Gastroesophageal sphincter (tissue), 3 donors: ENCODE results near the gene LYPD5.

ENCODE experiments used
- CTCF ChIP-seq, 4 experiments: fragments of 200-600 bp in 2 of 4; fragments of 450-650 bp in 2 of 4; sonication (generic) in 1 of 4; IDR thresholded peaks; one replicate each; pipeline ENCODE4 v1.5.1; 2017 to 2019; ENCODE audit warnings: antibody characterized with exemption in 4 of 4, mild to moderate bottlenecking in 2 of 4, moderate library complexity in 2 of 4
- EP300 ChIP-seq: sonication (generic); formaldehyde crosslinking; IDR thresholded peaks from one replicate; pipeline ENCODE4 v1.6.1; 2017; ENCODE audit warnings: antibody characterized with exemption, mild to moderate bottlenecking
- POLR2AphosphoS5 ChIP-seq: sonication (generic); formaldehyde crosslinking; IDR thresholded peaks from one replicate; pipeline ENCODE4 v1.6.1; 2017; ENCODE audit warnings: antibody characterized with exemption

- TF ChIP-seq CTCF (IDR thresholded peaks at IDR 0.05): no peak
- no peak for TF ChIP-seq POLR2AphosphoS5
- no peak for TF ChIP-seq EP300
Measured at GRCh38 chr19:43780706-43781525, 21.3 kb downstream of the LYPD5 start, which contains the start of gene KCNN4.
